ENCODE results near the gene G6PC2.

Gene G6PC2

DNA sequence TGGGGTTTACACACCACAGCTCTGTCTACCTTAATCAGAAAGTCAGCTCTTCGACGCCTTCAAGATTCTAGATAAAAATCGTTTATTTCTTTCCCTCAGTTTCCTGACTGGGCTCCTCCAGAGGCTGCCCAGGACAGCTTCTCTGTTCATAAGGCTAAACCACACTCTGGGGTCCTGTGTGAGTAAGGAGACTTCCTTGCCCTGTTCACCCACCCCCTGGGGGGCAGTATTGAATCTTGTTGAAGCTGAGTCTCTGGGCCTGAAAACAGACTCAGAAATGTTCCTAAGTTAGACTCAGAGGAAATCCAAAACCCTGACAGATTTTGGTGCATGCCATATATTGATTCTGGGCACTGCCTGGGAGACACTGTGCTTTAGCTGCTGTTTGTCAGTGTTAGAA, 43.0 kb downstream of the G6PC2 start:
- TF ChIP-seq, protein P1, sequence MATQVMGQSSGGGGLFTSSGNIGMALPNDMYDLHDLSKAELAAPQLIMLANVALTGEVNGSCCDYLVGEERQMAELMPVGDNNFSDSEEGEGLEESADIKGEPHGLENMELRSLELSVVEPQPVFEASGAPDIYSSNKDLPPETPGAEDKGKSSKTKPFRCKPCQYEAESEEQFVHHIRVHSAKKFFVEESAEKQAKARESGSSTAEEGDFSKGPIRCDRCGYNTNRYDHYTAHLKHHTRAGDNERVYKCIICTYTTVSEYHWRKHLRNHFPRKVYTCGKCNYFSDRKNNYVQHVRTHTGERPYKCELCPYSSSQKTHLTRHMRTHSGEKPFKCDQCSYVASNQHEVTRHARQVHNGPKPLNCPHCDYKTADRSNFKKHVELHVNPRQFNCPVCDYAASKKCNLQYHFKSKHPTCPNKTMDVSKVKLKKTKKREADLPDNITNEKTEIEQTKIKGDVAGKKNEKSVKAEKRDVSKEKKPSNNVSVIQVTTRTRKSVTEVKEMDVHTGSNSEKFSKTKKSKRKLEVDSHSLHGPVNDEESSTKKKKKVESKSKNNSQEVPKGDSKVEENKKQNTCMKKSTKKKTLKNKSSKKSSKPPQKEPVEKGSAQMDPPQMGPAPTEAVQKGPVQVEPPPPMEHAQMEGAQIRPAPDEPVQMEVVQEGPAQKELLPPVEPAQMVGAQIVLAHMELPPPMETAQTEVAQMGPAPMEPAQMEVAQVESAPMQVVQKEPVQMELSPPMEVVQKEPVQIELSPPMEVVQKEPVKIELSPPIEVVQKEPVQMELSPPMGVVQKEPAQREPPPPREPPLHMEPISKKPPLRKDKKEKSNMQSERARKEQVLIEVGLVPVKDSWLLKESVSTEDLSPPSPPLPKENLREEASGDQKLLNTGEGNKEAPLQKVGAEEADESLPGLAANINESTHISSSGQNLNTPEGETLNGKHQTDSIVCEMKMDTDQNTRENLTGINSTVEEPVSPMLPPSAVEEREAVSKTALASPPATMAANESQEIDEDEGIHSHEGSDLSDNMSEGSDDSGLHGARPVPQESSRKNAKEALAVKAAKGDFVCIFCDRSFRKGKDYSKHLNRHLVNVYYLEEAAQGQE (IDR thresholded peaks at IDR 0.05; ENCODE audit: insufficient read depth in 1 of 2, low read depth in 2 of 2, low read length in 2 of 2), result no peak
- TF ChIP-seq POLR2AphosphoS5 (IDR thresholded peaks at IDR 0.05; ENCODE audit: low read depth, low read length) (no peak), TAF1 (IDR thresholded peaks at IDR 0.05; ENCODE audit: borderline replicate concordance, insufficient read depth, low read length) (no peak), FOXP2 (optimal IDR thresholded peaks at IDR 0.05; ENCODE audit: borderline replicate concordance, extremely low read depth, extremely low read length, insufficient read depth) (no peak), SIN3A (IDR thresholded peaks at IDR 0.05; ENCODE audit: borderline replicate concordance, insufficient read depth, low read length) (no peak)

DNA sequence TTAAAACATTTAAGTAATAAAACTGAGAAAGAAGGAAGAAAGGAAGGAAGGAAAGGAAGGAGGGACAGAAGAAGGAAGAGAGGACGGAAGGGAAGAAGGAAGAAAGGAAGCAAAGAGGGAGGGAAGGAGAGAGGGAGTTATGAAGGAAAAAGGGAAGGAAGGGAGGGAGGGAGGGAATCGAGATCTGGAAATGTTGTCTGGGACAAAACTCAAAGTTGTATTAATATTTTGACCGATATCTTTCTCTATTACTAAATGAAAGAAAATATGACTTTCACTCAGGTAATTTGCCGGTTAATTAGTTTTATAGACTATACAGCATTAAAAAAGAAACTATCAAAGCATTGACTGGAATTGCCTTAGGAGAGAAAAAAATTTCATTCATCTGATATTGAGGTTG, 44.4 kb downstream of the G6PC2 start:
- no peak for TF ChIP-seq SIN3A (IDR thresholded peaks at IDR 0.05; ENCODE audit: borderline replicate concordance, insufficient read depth, low read length)
- TF ChIP-seq TAF1 (IDR thresholded peaks at IDR 0.05; ENCODE audit: borderline replicate concordance, insufficient read depth, low read length), result no peak
- TF ChIP-seq POLR2AphosphoS5 (IDR thresholded peaks at IDR 0.05; ENCODE audit: low read depth, low read length), result no peak
- no peak for TF ChIP-seq FOXP2 (optimal IDR thresholded peaks at IDR 0.05; ENCODE audit: borderline replicate concordance, extremely low read depth, extremely low read length, insufficient read depth)
- TF ChIP-seq, protein P1 (IDR thresholded peaks at IDR 0.05; ENCODE audit: insufficient read depth in 1 of 2, low read depth in 2 of 2, low read length in 2 of 2), result no peak

DNA sequence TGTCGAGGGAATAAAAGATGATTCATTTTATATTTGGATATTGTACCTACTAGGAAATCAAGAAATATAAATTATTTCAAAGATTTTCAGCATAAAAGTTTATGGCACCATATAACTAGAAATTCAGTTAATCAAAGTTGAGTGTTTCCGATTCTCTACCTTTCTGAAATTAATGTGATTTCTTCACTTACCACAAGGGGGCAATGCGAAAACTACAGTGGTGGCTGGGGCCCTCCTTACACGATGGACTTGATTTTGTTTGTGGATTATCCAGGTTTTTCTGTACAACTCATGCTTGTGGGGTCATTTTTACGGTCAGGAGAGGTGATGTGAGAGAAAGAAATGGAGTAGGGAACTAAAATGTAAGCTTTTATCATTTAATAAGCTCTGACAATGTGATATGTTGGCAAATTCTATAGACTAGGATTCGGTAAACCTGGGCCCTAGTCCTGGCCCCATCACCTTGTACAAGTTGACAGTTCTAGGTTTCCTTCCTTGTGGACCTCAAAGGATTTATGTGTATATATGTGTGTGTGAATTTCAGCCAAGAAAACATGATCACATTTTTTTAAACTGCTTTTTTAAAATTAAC, 47.6 kb downstream of the G6PC2 start:
- TF ChIP-seq POLR2AphosphoS5 (IDR thresholded peaks at IDR 0.05; ENCODE audit: low read depth, low read length), result no peak
- no peak for TF ChIP-seq TAF1 (IDR thresholded peaks at IDR 0.05; ENCODE audit: borderline replicate concordance, insufficient read depth, low read length)
- TF ChIP-seq FOXP2 (optimal IDR thresholded peaks at IDR 0.05; ENCODE audit: borderline replicate concordance, extremely low read depth, extremely low read length, insufficient read depth), result no peak
- TF ChIP-seq, protein P1 (IDR thresholded peaks at IDR 0.05; ENCODE audit: insufficient read depth in 1 of 2, low read depth in 2 of 2, low read length in 2 of 2), result no peak
- TF ChIP-seq SIN3A (IDR thresholded peaks at IDR 0.05; ENCODE audit: borderline replicate concordance, insufficient read depth, low read length), result no peak

DNA sequence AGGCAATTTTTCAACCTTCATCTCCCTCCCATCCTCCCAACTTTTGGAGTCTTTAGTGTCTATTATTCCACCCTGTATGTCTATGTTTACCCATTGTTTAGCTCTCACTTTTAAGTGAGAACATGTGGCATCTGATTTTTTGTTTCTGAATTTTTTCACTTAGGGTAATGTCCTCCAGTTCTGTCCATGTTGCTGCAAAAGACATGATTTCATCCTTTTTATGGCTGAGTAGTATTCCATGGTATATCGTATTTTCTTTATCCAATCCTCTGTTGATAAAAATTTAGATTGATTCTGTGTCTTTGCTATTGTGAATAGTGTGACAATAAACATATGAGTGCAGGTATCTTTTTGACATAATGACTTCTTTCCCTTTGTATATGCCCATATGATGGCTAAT, 48.2 kb downstream of the G6PC2 start:
- TF ChIP-seq POLR2AphosphoS5 (IDR thresholded peaks at IDR 0.05; ENCODE audit: low read depth, low read length) (no peak), TAF1 (IDR thresholded peaks at IDR 0.05; ENCODE audit: borderline replicate concordance, insufficient read depth, low read length) (no peak), FOXP2 (optimal IDR thresholded peaks at IDR 0.05; ENCODE audit: borderline replicate concordance, extremely low read depth, extremely low read length, insufficient read depth) (no peak), SIN3A (IDR thresholded peaks at IDR 0.05; ENCODE audit: borderline replicate concordance, insufficient read depth, low read length) (no peak)
- TF ChIP-seq, protein P1 (IDR thresholded peaks at IDR 0.05; ENCODE audit: insufficient read depth in 1 of 2, low read depth in 2 of 2, low read length in 2 of 2), result no peak
